ENCODE measurements around the gene LPP. TPM values are rescaled to one million over a fixed set of nuclear protein-coding genes. Genes with fewer than 3 reads are reported as not detected.
A peak's percentile ranks its signal among the peaks of the same experiment; 100 is the strongest.

Gene LPP
- total RNA-seq, 4 donors from 2014 or later, result 56.0 to 65.7 (median 58.1) TPM

GRCh38 chr3:188747489-188747888 lies 593.5 kb downstream of the LPP start:
- intact Hi-C loops (cut with DNase I; ENCODE audit: low total_unique reads), result no loop called here
- ATAC-seq (no peak), DNase-seq (no peak)
- in situ Hi-C loops (cut with MboI; ENCODE audit: low sequenced_read_pairs in 4 of 4), result no loop called here
- H3K4me1 ChIP-seq, result peaks cover 6 to 12% of the 10 kb centered on the region in 2 donors
- no peaks in the 10 kb centered on the region for H3K27me3 ChIP-seq
- H3K9me3 ChIP-seq, result no peaks in the 10 kb centered on the region
- H3K27ac ChIP-seq, result no peak overlapping the region
- no peak for TF ChIP-seq CTCF (IDR thresholded peaks at IDR 0.05 in 4 of 5, conservative IDR thresholded peaks at IDR 0.05 in 1 of 5)
- TF ChIP-seq POLR2A (IDR thresholded peaks at IDR 0.05), result no peak
- no peak overlapping the region for H3K4me3 ChIP-seq
- no peaks in the 10 kb centered on the region for H3K36me3 ChIP-seq

GRCh38 chr3:188749010-188749617 lies 595.2 kb downstream of the LPP start:
- DNase-seq, result no peak
- H3K4me1 ChIP-seq, result peaks cover 0 to 10% of the 10 kb centered on the region in 2 donors
- no peak for ATAC-seq
- H3K27me3 ChIP-seq, result no peaks in the 10 kb centered on the region
- no peaks in the 10 kb centered on the region for H3K36me3 ChIP-seq
- no peak overlapping the region for H3K4me3 ChIP-seq
- no peak overlapping the region for H3K27ac ChIP-seq
- in situ Hi-C loops (cut with MboI; ENCODE audit: low sequenced_read_pairs in 4 of 4) (no loop called here), intact Hi-C loops (cut with DNase I; ENCODE audit: low total_unique reads) (no loop called here)
- no peaks in the 10 kb centered on the region for H3K9me3 ChIP-seq
- TF ChIP-seq POLR2A (IDR thresholded peaks at IDR 0.05), result no peak
- TF ChIP-seq CTCF (IDR thresholded peaks at IDR 0.05 in 4 of 5, conservative IDR thresholded peaks at IDR 0.05 in 1 of 5), result peak in 1 of 5 experiments; percentile 16

GRCh38 chr3:188749830-188750229 lies 595.9 kb downstream of the LPP start:
- Histone ChIP-seq H3K9me3 (no peaks in the 10 kb centered on the region), H3K4me1 (peaks cover 0 to 3% of the 10 kb centered on the region in 2 donors), H3K36me3 (no peaks in the 10 kb centered on the region), H3K4me3 (no peak overlapping the region), H3K27me3 (no peaks in the 10 kb centered on the region), H3K27ac (no peak overlapping the region)
- DNase-seq (no peak), ATAC-seq (no peak)
- in situ Hi-C loops (cut with MboI; ENCODE audit: low sequenced_read_pairs in 4 of 4) (no loop called here), intact Hi-C loops (cut with DNase I; ENCODE audit: low total_unique reads) (no loop called here)
- TF ChIP-seq POLR2A (IDR thresholded peaks at IDR 0.05), result no peak
- TF ChIP-seq CTCF (IDR thresholded peaks at IDR 0.05 in 4 of 5, conservative IDR thresholded peaks at IDR 0.05 in 1 of 5), result no peak

- no peaks in the 10 kb centered on the region for H3K27me3 ChIP-seq
- no peaks in the 10 kb centered on the region for H3K36me3 ChIP-seq
- intact Hi-C loops (cut with DNase I; ENCODE audit: low total_unique reads) (no loop called here), in situ Hi-C loops (cut with MboI; ENCODE audit: low sequenced_read_pairs in 4 of 4) (no loop called here)
- no peaks in the 10 kb centered on the region for H3K9me3 ChIP-seq
- no peaks in the 10 kb centered on the region for H3K4me1 ChIP-seq
- H3K4me3 ChIP-seq, result no peak overlapping the region
- no peak for TF ChIP-seq CTCF (IDR thresholded peaks at IDR 0.05 in 4 of 5, conservative IDR thresholded peaks at IDR 0.05 in 1 of 5)
- no peak for TF ChIP-seq POLR2A (IDR thresholded peaks at IDR 0.05)
- no peak overlapping the region for H3K27ac ChIP-seq
- DNase-seq (no peak), ATAC-seq (no peak)
Measured at GRCh38 chr3:188750617-188751016, 596.7 kb downstream of the LPP start.

GRCh38 chr3:188752850-188753249 lies 598.9 kb downstream of the LPP start:
- no peaks in the 10 kb centered on the region for H3K9me3 ChIP-seq
- H3K27me3 ChIP-seq, result no peaks in the 10 kb centered on the region
- TF ChIP-seq POLR2A (IDR thresholded peaks at IDR 0.05) (no peak), CTCF (IDR thresholded peaks at IDR 0.05 in 4 of 5, conservative IDR thresholded peaks at IDR 0.05 in 1 of 5) (no peak)
- H3K36me3 ChIP-seq, result no peaks in the 10 kb centered on the region
- ATAC-seq (no peak), DNase-seq (no peak)
- H3K27ac ChIP-seq, result no peak overlapping the region
- no peak overlapping the region for H3K4me3 ChIP-seq
- intact Hi-C loops (cut with DNase I; ENCODE audit: low total_unique reads) (no loop called here), in situ Hi-C loops (cut with MboI; ENCODE audit: low sequenced_read_pairs in 4 of 4) (no loop called here)
- H3K4me1 ChIP-seq, result no peaks in the 10 kb centered on the region

Measured in gastrocnemius medialis (tissue), 4 donors.